MCF 10A (cell line): Measurements from ENCODE around the gene ZNF709. TPM values are rescaled to one million over a fixed set of nuclear protein-coding genes. Genes with fewer than 3 reads are reported as not detected.
"Not testable (repeated sequence)": the region's sequence is repeated elsewhere in the genome, so short reads cannot be mapped to it uniquely, and the experiment has no call there.

Experiments
- BruUV-seq: library from RNA; stranded (reverse); fragments of 400-500 nt; replicated peaks from 2 replicates; lab custom pipeline; 2021; lab: Mats Ljungman, UMichigan
- CTCF ChIA-PET: fragments of 300-600 bp; sonication (Branson Sonifier 250); formaldehyde crosslinking; extraction: SDS; loops from one replicate; lab custom pipeline; 2021; ENCODE audit warnings: antibody characterized with exemption, inconsistent platforms; lab: Yijun Ruan, JAX
- POLR2A ChIA-PET: fragments of 300-600, 350-650 bp; sonication (Branson Sonifier 250); formaldehyde crosslinking; extraction: SDS; loops from one replicate; lab custom pipeline; 2020; ENCODE audit warnings: antibody characterized with exemption, inconsistent platforms; lab: Yijun Ruan, JAX
- DNase-seq: peaks from one replicate; pipeline ENCODE4 v3.0.0-alpha.2; 2018; ENCODE audit not compliant: unreplicated experiment
- H3K27ac Mint-ChIP-seq: one replicate; pipeline ENCODE4 v1.8.0; 2022; ENCODE audit warnings: mild to moderate bottlenecking, low read depth, mixed read lengths; ENCODE audit not compliant: unreplicated experiment
- H3K27me3 Mint-ChIP-seq: one replicate; pipeline ENCODE4 v1.8.0; 2022; ENCODE audit warnings: mixed read lengths; ENCODE audit not compliant: insufficient read depth, unreplicated experiment
- H3K36me3 Mint-ChIP-seq: one replicate; pipeline ENCODE4 v1.8.0; 2022; ENCODE audit warnings: mild to moderate bottlenecking, moderate library complexity, mixed read lengths; ENCODE audit not compliant: insufficient read depth, unreplicated experiment
- H3K4me1 Mint-ChIP-seq: one replicate; pipeline ENCODE4 v1.8.0; 2022; ENCODE audit warnings: mixed read lengths; ENCODE audit not compliant: insufficient read depth, unreplicated experiment
- H3K4me3 Mint-ChIP-seq: one replicate; pipeline ENCODE4 v1.8.0; 2022; ENCODE audit warnings: mild to moderate bottlenecking, moderate library complexity, mixed read lengths; ENCODE audit not compliant: unreplicated experiment
- H3K9me3 Mint-ChIP-seq: one replicate; pipeline ENCODE4 v1.8.0; 2022; ENCODE audit warnings: mixed read lengths; ENCODE audit not compliant: unreplicated experiment
- intact Hi-C: fragments of 100-400 bp; cut with micrococcal nuclease; formaldehyde crosslinking; loops from 2 replicates; pipeline ENCODE4 v1.14.1; 2022
- total RNA-seq: library from RNA; stranded (reverse); gene quantifications from 2 replicates; pipeline ENCODE4 v1.2.3, GENCODE V29; 2022
- TF ChIP-seq, protein P1 (sequence below): fragments of 200-600 bp; IDR thresholded peaks from one replicate; pipeline ENCODE4 v1.8.0; 2022; ENCODE audit warnings: antibody characterized with exemption, mild to moderate bottlenecking; ENCODE audit not compliant: unreplicated experiment

ZNF709 gene
- total RNA-seq, 1 experiment from 2014 or later = 0.23 TPM

- peaks cover 27% of the 10 kb centered on the region for H3K9me3 Mint-ChIP-seq
- intact Hi-C loops, H3K4me1 Mint-ChIP-seq, H3K27ac Mint-ChIP-seq, POLR2A ChIA-PET, BruUV-seq, H3K36me3 Mint-ChIP-seq, H3K27me3 Mint-ChIP-seq, DNase-seq, CTCF ChIA-PET, H3K4me3 Mint-ChIP-seq: not testable (repeated sequence)
These were observed 53.8 kb downstream of the ZNF709 start for GRCh38 chr19:12430726-12431299.

DNA sequence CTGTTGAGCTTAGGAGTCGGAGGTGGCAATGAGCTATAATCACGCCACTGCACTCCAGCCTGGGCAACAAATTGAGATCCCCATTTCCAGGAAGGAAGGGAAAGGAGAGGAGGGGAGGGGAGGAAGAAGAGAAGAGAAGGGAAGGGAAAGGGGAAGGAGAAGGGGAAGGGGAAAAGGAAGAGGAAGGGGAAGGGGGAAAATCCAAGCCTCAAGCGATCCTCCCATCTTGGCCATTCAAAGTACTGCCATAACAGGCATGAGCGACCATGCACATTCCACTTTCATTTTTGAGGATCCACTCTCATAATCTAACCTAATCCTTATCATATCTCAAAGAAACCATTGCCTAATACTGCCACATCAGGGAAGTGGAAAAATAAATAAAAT, 58.7 kb downstream of the ZNF709 start:
- no peak overlapping the region for H3K27ac Mint-ChIP-seq
- no peaks in the 10 kb centered on the region for H3K36me3 Mint-ChIP-seq
- no peak for DNase-seq
- ChIA-PET POLR2A (interaction anchor here (0.7 kb wide), 1 partner anchor 25 kb away, joined by 4 read pairs; the partner anchor contains the start of gene ZNF799), CTCF (interaction anchor here (1.2 kb wide), 1 partner anchor 14 kb away, joined by 3 read pairs; no protein-coding TSS in a partner anchor)
- no peaks in the 10 kb centered on the region for H3K27me3 Mint-ChIP-seq
- TF ChIP-seq, protein P1, sequence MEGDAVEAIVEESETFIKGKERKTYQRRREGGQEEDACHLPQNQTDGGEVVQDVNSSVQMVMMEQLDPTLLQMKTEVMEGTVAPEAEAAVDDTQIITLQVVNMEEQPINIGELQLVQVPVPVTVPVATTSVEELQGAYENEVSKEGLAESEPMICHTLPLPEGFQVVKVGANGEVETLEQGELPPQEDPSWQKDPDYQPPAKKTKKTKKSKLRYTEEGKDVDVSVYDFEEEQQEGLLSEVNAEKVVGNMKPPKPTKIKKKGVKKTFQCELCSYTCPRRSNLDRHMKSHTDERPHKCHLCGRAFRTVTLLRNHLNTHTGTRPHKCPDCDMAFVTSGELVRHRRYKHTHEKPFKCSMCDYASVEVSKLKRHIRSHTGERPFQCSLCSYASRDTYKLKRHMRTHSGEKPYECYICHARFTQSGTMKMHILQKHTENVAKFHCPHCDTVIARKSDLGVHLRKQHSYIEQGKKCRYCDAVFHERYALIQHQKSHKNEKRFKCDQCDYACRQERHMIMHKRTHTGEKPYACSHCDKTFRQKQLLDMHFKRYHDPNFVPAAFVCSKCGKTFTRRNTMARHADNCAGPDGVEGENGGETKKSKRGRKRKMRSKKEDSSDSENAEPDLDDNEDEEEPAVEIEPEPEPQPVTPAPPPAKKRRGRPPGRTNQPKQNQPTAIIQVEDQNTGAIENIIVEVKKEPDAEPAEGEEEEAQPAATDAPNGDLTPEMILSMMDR = no peak
- H3K9me3 Mint-ChIP-seq = peaks cover 6% of the 10 kb centered on the region
- intact Hi-C loops = no loop called here
- no peaks in the 10 kb centered on the region for H3K4me1 Mint-ChIP-seq
- no TSS peak for BruUV-seq
- no peak overlapping the region for H3K4me3 Mint-ChIP-seq

DNA sequence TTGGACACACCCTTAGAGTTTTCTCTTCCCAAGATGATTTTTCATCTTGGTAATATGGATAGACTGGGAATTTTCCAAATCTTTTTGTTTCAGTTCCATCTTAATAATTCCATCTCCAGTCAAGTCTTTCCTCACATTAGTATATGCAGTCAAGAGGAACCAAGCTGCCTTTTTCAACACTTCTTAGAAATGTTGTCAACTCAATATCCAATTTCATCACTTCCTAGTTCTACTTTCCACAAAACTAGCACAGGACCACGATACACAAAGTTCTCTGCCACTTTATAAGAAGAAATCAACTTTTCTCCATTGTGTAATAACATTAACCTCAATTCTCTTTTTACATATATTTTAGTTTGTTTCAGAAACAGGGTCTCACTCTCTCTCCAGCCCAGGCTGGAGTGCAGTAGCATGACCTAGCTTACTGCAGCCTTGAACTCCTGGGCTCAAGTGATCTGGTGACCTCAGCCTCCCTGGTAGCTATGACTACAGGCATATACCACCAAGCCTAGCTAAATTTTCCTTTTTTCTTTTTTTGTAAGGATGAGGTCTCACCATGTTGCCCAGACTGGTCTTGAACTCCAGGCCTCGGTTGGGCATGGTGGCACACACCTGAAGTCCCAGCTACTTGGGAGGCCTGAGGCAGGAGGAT, 59.3 kb downstream of the ZNF709 start:
- CTCF ChIA-PET = interaction anchor here (1.2 kb wide), 1 partner anchor 14 kb away, joined by 3 read pairs; no protein-coding TSS in a partner anchor
- Mint-ChIP-seq H3K9me3 (peaks cover under 1% of the 10 kb centered on the region), H3K36me3 (no peaks in the 10 kb centered on the region), H3K4me1 (no peaks in the 10 kb centered on the region), H3K27me3 (no peaks in the 10 kb centered on the region), H3K4me3 (no peak overlapping the region), H3K27ac (no peak overlapping the region)
- no TSS peak for BruUV-seq
- no peak for DNase-seq
- intact Hi-C loops = no loop called here
- POLR2A ChIA-PET = interaction anchor here (0.7 kb wide), 1 partner anchor 24 kb away, joined by 4 read pairs; the partner anchor contains the start of gene ZNF799
- TF ChIP-seq, protein P1 = no peak

- CTCF ChIA-PET, H3K4me1 Mint-ChIP-seq, H3K36me3 Mint-ChIP-seq, H3K4me3 Mint-ChIP-seq, DNase-seq, BruUV-seq, intact Hi-C loops, H3K27me3 Mint-ChIP-seq, POLR2A ChIA-PET, H3K27ac Mint-ChIP-seq: not testable (repeated sequence)
- H3K9me3 Mint-ChIP-seq = peaks cover 10% of the 10 kb centered on the region
These were observed 67.3 kb downstream of the ZNF709 start for GRCh38 chr19:12417273-12417672.

- DNase-seq = no peak
- Mint-ChIP-seq H3K27me3 (no peaks in the 10 kb centered on the region), H3K9me3 (peaks cover 10% of the 10 kb centered on the region), H3K4me3 (no peak overlapping the region), H3K4me1 (no peaks in the 10 kb centered on the region), H3K27ac (no peak overlapping the region), H3K36me3 (no peaks in the 10 kb centered on the region)
- TF ChIP-seq, protein P1 = no peak
- intact Hi-C loops = no loop called here
- POLR2A ChIA-PET = interaction anchor here (0.6 kb wide), 1 partner anchor 183 kb away, joined by 3 read pairs; no protein-coding TSS in a partner anchor
- BruUV-seq = no TSS peak
- CTCF ChIA-PET = no interaction called here
These were observed 72.7 kb downstream of the ZNF709 start for GRCh38 chr19:12411893-12412292.
